Measurements from ENCODE around the gene NTM.

Gene NTM

GRCh38 chr11:131392528-131393255 is 22.3 kb downstream of the NTM start:
- TF ChIP-seq SUZ12 (IDR thresholded peaks at IDR 0.05) (no peak), ELF4 (IDR thresholded peaks at IDR 0.05) (no peak), PKNOX1 (IDR thresholded peaks at IDR 0.05) (no peak), FOXA1 (IDR thresholded peaks at IDR 0.05) (no peak), SP1 (IDR thresholded peaks at IDR 0.05) (no peak), L3MBTL2 (conservative IDR thresholded peaks at IDR 0.05) (no peak), FOXK2 (IDR thresholded peaks at IDR 0.05) (no peak), ZNF384 (IDR thresholded peaks at IDR 0.05) (no peak), TARDBP (IDR thresholded peaks at IDR 0.05) (no peak), CTBP1 (IDR thresholded peaks at IDR 0.05; ENCODE audit: borderline replicate concordance) (no peak), NFRKB (IDR thresholded peaks at IDR 0.05) (no peak), FOXM1 (IDR thresholded peaks at IDR 0.05; ENCODE audit: borderline replicate concordance) (no peak), LEF1 (IDR thresholded peaks at IDR 0.05; ENCODE audit: borderline replicate concordance) (no peak), BHLHE40 (IDR thresholded peaks at IDR 0.05; ENCODE audit: borderline replicate concordance) (no peak)
- no peak for DNase-seq (ENCODE audit: extremely low spot score)
- ChIA-PET POLR2A (no interaction called here), CTCF (no interaction called here)

- no peak for TF ChIP-seq FOXM1 (IDR thresholded peaks at IDR 0.05; ENCODE audit: borderline replicate concordance)
- TF ChIP-seq BHLHE40 (IDR thresholded peaks at IDR 0.05; ENCODE audit: borderline replicate concordance), result no peak
- no peak for TF ChIP-seq FOXA1 (IDR thresholded peaks at IDR 0.05)
- no peak for TF ChIP-seq TARDBP (IDR thresholded peaks at IDR 0.05)
- ChIA-PET CTCF (no interaction called here), POLR2A (no interaction called here)
- no peak for DNase-seq (ENCODE audit: extremely low spot score)
These were observed 23.3 kb downstream of the NTM start for GRCh38 chr11:131393691-131394090.

- no peak for TF ChIP-seq ZNF384 (IDR thresholded peaks at IDR 0.05)
- TF ChIP-seq L3MBTL2 (conservative IDR thresholded peaks at IDR 0.05), result no peak
- TF ChIP-seq FOXK2 (IDR thresholded peaks at IDR 0.05), result no peak
- no peak for TF ChIP-seq FOXA1 (IDR thresholded peaks at IDR 0.05)
- TF ChIP-seq CTBP1 (IDR thresholded peaks at IDR 0.05; ENCODE audit: borderline replicate concordance), result no peak
- TF ChIP-seq TARDBP (IDR thresholded peaks at IDR 0.05), result no peak
- TF ChIP-seq NFRKB (IDR thresholded peaks at IDR 0.05), result no peak
- TF ChIP-seq LEF1 (IDR thresholded peaks at IDR 0.05; ENCODE audit: borderline replicate concordance), result no peak
- no peak for TF ChIP-seq SP1 (IDR thresholded peaks at IDR 0.05)
- TF ChIP-seq HDGF (IDR thresholded peaks at IDR 0.05; ENCODE audit: borderline replicate concordance), result no peak
- TF ChIP-seq BHLHE40 (IDR thresholded peaks at IDR 0.05; ENCODE audit: borderline replicate concordance), result no peak
- TF ChIP-seq PKNOX1 (IDR thresholded peaks at IDR 0.05), result no peak
- no peak for TF ChIP-seq ELF4 (IDR thresholded peaks at IDR 0.05)
- no peak for TF ChIP-seq SUZ12 (IDR thresholded peaks at IDR 0.05)
- CTCF ChIA-PET, result no interaction called here
- no peak for DNase-seq (ENCODE audit: extremely low spot score)
- POLR2A ChIA-PET, result no interaction called here
These were observed 27.3 kb downstream of the NTM start for GRCh38 chr11:131397675-131398074.

- ChIA-PET CTCF (no interaction called here), POLR2A (no interaction called here)
- no peak for DNase-seq (ENCODE audit: extremely low spot score)
- TF ChIP-seq ELF4 (IDR thresholded peaks at IDR 0.05), result no peak
These were observed 31.6 kb downstream of the NTM start for GRCh38 chr11:131402040-131402439.

GRCh38 chr11:131404010-131404409 is 33.6 kb downstream of the NTM start:
- ChIA-PET CTCF (no interaction called here), POLR2A (no interaction called here)
- TF ChIP-seq FOXK2 (IDR thresholded peaks at IDR 0.05) (no peak), SUZ12 (IDR thresholded peaks at IDR 0.05) (no peak), TARDBP (IDR thresholded peaks at IDR 0.05) (no peak), FOXA1 (IDR thresholded peaks at IDR 0.05) (no peak), L3MBTL2 (conservative IDR thresholded peaks at IDR 0.05) (no peak), ZNF384 (IDR thresholded peaks at IDR 0.05) (no peak), FOXM1 (IDR thresholded peaks at IDR 0.05; ENCODE audit: borderline replicate concordance) (no peak), NFRKB (IDR thresholded peaks at IDR 0.05) (no peak), SP1 (IDR thresholded peaks at IDR 0.05) (no peak), LEF1 (IDR thresholded peaks at IDR 0.05; ENCODE audit: borderline replicate concordance) (no peak), CTBP1 (IDR thresholded peaks at IDR 0.05; ENCODE audit: borderline replicate concordance) (no peak), PKNOX1 (IDR thresholded peaks at IDR 0.05) (no peak), ARNT (IDR thresholded peaks at IDR 0.05) (no peak), BHLHE40 (IDR thresholded peaks at IDR 0.05; ENCODE audit: borderline replicate concordance) (no peak), HDGF (IDR thresholded peaks at IDR 0.05; ENCODE audit: borderline replicate concordance) (no peak), ELF4 (IDR thresholded peaks at IDR 0.05) (no peak)
- no peak for DNase-seq (ENCODE audit: extremely low spot score)

- DNase-seq (ENCODE audit: extremely low spot score), result peak; percentile 31
- ChIA-PET POLR2A (no interaction called here), CTCF (interaction anchor here (0.6 kb wide), 1 partner anchor 182 kb away, joined by 4 read pairs; no protein-coding TSS in a partner anchor)
- TF ChIP-seq L3MBTL2 (conservative IDR thresholded peaks at IDR 0.05) (no peak), SP1 (IDR thresholded peaks at IDR 0.05) (no peak), FOXM1 (IDR thresholded peaks at IDR 0.05; ENCODE audit: borderline replicate concordance) (no peak), HDGF (IDR thresholded peaks at IDR 0.05; ENCODE audit: borderline replicate concordance) (no peak), BHLHE40 (IDR thresholded peaks at IDR 0.05; ENCODE audit: borderline replicate concordance) (no peak), ARNT (IDR thresholded peaks at IDR 0.05) (no peak)
These were observed 37.7 kb downstream of the NTM start for GRCh38 chr11:131408025-131408640.
